ENCODE data around the gene KLHL13. TPM values are rescaled to one million over a fixed set of nuclear protein-coding genes. Genes with fewer than 3 reads are reported as not detected.

Gene KLHL13
- total and polyA plus RNA-seq, 2 of the 8 experiments (the other 6 are each of a cell fraction or from before 2014, with no cell fraction given), result 6.4 to 12.8 TPM

DNA sequence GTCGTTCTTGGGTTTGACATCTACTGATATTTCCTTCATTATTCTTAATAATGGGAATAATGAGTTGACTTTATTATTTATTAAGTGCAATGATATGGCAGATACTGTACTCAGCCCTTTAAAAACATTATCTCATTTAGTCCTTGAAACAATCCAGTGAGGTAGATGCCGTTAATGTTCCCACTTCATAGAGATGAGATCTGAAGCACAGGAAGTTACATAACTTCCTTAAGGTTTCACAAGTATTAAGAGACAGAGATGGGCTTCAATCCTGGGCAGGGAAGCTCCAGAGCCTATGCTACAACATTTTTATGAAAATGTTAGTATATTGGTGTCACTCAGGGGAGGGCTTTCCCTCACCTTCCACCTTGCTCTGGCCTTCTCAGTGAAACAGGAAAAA lies 9.7 kb upstream of the KLHL13 start:
- Histone ChIP-seq H2AK5ac (ENCODE audit: low read depth, low read length) (no peak overlapping the region), H2BK15ac (ENCODE audit: low read length) (no peak overlapping the region), H4K91ac (replicated peaks; ENCODE audit: insufficient read length, low read length) (no peak overlapping the region), H2AFZ (ENCODE audit: low read length) (no peak overlapping the region), H3K4me1 (replicated peaks in 1 of 4; ENCODE audit: control insufficient read depth in 3 of 4, insufficient read depth in 4 of 4, low read length in 3 of 4) (no peaks in the 10 kb centered on the region), H4K5ac (ENCODE audit: insufficient read length, low read depth, low read length) (no peak overlapping the region), H3K56ac (replicated peaks; ENCODE audit: insufficient read length, low read depth, low read length) (no peak overlapping the region), H3K4me2 (ENCODE audit: insufficient read depth in 1 of 2, low read depth in 2 of 2, low read length in 2 of 2) (no peak overlapping the region), H3K23me2 (ENCODE audit: low read depth, low read length) (no peaks in the 10 kb centered on the region), H2BK5ac (ENCODE audit: low read depth, low read length) (no peak overlapping the region), H3K79me1 (ENCODE audit: low read depth, low read length) (no peaks in the 10 kb centered on the region), H3K9me3 (ENCODE audit: insufficient read depth in 2 of 2, low read depth in 1 of 2, low read length in 1 of 2) (no peaks in the 10 kb centered on the region), H3K9ac (replicated peaks in 1 of 4; ENCODE audit: extremely low read depth in 1 of 4, low read depth in 3 of 4, low read length in 3 of 4) (no peak overlapping the region), H3K36me3 (ENCODE audit: control insufficient read depth in 2 of 4, insufficient read depth in 4 of 4, low read length in 3 of 4) (no peaks in the 10 kb centered on the region), H3K79me2 (ENCODE audit: control insufficient read depth in 1 of 2, insufficient read depth in 2 of 2, low read length in 2 of 2) (no peaks in the 10 kb centered on the region), H3K4me3 (ENCODE audit: extremely low read depth in 1 of 4, insufficient read depth in 2 of 4, low read depth in 3 of 4, low read length in 4 of 4) (no peak overlapping the region), H2BK120ac (replicated peaks; ENCODE audit: low read depth, low read length) (no peak overlapping the region), H2BK20ac (ENCODE audit: low read length) (no peak overlapping the region), H3K14ac (ENCODE audit: insufficient read length) (no peak overlapping the region), H3K4ac (replicated peaks; ENCODE audit: insufficient read length, low read depth, low read length) (no peak overlapping the region), H4K8ac (ENCODE audit: extremely low read depth, insufficient read depth, low read length) (no peak overlapping the region), H3K18ac (ENCODE audit: extremely low read depth, low read length) (no peak overlapping the region), H3K27me3 (replicated peaks in 1 of 4; ENCODE audit: control insufficient read depth in 3 of 4, extremely low read depth in 1 of 4, insufficient read depth in 3 of 4, low read length in 3 of 4) (no peaks in the 10 kb centered on the region), H3K23ac (ENCODE audit: insufficient read length) (no peak overlapping the region), H2BK12ac (ENCODE audit: low read depth, low read length) (no peak overlapping the region), H3K27ac (ENCODE audit: low read depth, low read length) (no peak overlapping the region), H4K20me1 (replicated peaks in 1 of 2; ENCODE audit: control insufficient read depth in 1 of 2, insufficient read depth in 2 of 2, low read length in 2 of 2) (no peaks in the 10 kb centered on the region)
- TF ChIP-seq TAF1 (IDR thresholded peaks at IDR 0.05; ENCODE audit: low read depth, low read length) (no peak), SAP30 (IDR thresholded peaks at IDR 0.05; ENCODE audit: insufficient read depth, insufficient replicate concordance, low read length) (no peak), CHD2 (IDR thresholded peaks at IDR 0.05; ENCODE audit: low read length) (no peak), SRF (IDR thresholded peaks at IDR 0.05; ENCODE audit: low read depth, low read length) (no peak), POLR2AphosphoS5 (IDR thresholded peaks at IDR 0.05; ENCODE audit: low read depth, low read length) (no peak), SP4 (IDR thresholded peaks at IDR 0.05; ENCODE audit: low read length) (no peak), BRCA1 (IDR thresholded peaks at IDR 0.05; ENCODE audit: low read depth, low read length) (no peak)
- TF ChIP-seq, protein P1, sequence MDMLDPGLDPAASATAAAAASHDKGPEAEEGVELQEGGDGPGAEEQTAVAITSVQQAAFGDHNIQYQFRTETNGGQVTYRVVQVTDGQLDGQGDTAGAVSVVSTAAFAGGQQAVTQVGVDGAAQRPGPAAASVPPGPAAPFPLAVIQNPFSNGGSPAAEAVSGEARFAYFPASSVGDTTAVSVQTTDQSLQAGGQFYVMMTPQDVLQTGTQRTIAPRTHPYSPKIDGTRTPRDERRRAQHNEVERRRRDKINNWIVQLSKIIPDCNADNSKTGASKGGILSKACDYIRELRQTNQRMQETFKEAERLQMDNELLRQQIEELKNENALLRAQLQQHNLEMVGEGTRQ (IDR thresholded peaks at IDR 0.05; ENCODE audit: low read length), result no peak
- no peak for FAIRE-seq
- CTCF ChIA-PET (ENCODE audit: partially characterized antibody), result no interaction called here
- WGBS, 2 experiments (ENCODE audit: extremely low coverage in 1 of 2, insufficient coverage in 1 of 2, insufficient read length in 1 of 2, insufficient replicate concordance in 2 of 2, low coverage in 1 of 2, low lambda C conversion rate in 2 of 2, missing lambda C conversion rate in 1 of 2), result 88% methylated on average over 2 of the region's 2 CpGs; no CpG with 5 or more reads in 1 of the 2 experiments
- no peak for DNase-seq (ENCODE audit: low read depth in 1 of 2, low spot score in 2 of 2)
- POLR2A ChIA-PET (ENCODE audit: partially characterized antibody), result no interaction called here

Data from H1 (cell line).